Omental fat pad (tissue), 4 donors: ENCODE measurements around the gene ADD3. TPM values are rescaled to one million over a fixed set of nuclear protein-coding genes. Genes with fewer than 3 reads are reported as not detected.

Experiments used
- ATAC-seq: fragments of 150-250 bp; one replicate; pipeline ENCODE4 v1.9.1; 2016; ENCODE audit warnings: mild to moderate bottlenecking, moderate library complexity; ENCODE audit not compliant: low FRiP score
- DNase-seq: peaks from one replicate; pipeline ENCODE4 v3.0.0-alpha.2; 2019; ENCODE audit warnings: low spot score
- total RNA-seq, 4 donors: library from RNA; depleted of rRNA; stranded (reverse); fragments of >200 nt; gene quantifications; one replicate each; pipeline ENCODE4 v1.1.0, GENCODE V29; 2016
- TF ChIP-seq, protein P1 (sequence below), 3 donors: fragments of 450-650 bp; IDR thresholded peaks; one replicate each; pipeline ENCODE4 v1.5.1; 2016 to 2017; ENCODE audit warnings: antibody characterized with exemption in 3 of 3, mild to moderate bottlenecking in 3 of 3, moderate library complexity in 2 of 3

ADD3 gene
- total RNA-seq, 4 donors from 2014 or later, result 85.4 to 647 (median 252) TPM

DNA sequence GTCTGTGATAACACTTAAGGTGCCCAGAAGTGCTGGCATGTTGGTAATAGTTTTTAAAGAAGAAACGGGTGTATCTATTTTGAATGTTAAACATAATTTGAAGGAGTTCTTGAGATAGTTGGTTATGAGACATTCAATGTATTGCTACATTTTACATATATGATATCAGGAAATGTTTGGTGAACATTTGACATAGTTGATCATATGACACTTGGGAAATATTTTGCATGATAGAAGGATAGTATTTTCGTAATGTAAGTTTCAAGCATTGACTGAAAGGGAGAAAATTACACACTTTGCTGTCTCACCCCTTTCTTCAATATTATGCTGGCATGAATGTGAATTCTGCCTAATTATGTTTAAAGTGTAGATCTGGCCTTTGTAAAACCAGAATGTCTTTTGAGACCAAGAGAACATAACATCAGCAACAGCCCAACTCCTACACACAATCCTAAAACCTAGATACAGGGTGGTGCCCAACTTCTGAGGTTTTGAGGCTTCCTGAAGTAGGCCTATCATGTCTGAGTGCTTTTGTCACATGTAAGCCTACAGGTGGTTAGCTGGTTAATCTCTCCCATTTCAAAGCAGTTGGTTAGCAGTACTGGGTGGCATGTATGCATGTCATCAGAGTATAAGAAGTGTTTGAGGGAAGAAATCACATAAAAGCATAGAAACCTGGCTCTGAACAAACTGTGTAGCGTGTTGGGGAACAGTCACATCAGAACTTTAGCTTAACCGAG, 2.1 kb downstream of the ADD3 start:
- TF ChIP-seq, protein P1, sequence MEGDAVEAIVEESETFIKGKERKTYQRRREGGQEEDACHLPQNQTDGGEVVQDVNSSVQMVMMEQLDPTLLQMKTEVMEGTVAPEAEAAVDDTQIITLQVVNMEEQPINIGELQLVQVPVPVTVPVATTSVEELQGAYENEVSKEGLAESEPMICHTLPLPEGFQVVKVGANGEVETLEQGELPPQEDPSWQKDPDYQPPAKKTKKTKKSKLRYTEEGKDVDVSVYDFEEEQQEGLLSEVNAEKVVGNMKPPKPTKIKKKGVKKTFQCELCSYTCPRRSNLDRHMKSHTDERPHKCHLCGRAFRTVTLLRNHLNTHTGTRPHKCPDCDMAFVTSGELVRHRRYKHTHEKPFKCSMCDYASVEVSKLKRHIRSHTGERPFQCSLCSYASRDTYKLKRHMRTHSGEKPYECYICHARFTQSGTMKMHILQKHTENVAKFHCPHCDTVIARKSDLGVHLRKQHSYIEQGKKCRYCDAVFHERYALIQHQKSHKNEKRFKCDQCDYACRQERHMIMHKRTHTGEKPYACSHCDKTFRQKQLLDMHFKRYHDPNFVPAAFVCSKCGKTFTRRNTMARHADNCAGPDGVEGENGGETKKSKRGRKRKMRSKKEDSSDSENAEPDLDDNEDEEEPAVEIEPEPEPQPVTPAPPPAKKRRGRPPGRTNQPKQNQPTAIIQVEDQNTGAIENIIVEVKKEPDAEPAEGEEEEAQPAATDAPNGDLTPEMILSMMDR (IDR thresholded peaks at IDR 0.05), result no peak
- ATAC-seq, result no peak
- no peak for DNase-seq

DNA sequence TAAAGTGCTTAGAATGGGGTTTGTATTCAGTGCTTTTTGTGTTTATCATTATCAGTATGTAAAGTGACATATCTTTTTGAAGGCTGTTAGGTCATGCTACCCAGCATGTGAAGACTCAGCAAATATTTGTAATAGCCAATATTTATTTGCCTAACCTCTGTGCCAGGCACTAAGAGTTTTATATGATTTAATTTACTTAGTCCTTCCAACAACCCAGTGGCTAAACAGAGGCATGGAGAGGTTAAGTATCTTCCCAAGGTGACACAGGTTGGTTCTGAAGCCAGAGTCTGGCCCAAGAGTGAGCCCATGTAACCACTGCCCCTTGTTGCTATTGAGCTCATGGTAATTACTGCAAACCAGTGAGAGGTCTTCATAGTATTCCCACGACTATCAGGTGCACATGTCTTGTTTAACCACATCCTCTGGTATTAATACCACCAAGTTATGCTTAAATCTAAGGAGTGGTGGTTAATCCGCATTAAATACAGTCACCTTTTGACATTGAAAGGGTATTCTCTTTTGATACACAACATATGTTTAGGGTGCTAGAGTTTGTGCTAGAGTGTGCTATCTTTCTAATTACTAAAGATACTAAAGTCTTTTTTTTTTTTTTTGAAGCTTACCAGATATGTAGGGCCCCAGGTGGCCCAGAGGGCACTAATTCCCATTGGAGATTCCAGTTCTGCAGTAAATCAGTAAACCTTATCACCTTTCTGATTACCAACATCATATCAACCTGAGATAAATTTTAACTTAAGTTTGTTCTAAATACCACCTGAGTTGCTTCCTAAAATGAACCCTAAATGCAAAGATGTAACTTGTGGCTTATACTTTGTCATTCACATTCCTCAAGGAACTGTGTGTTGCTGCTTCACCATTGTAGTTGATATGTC, 2.9 kb downstream of the ADD3 start:
- DNase-seq (no peak), ATAC-seq (no peak)
- TF ChIP-seq, protein P1 (IDR thresholded peaks at IDR 0.05), result no peak

DNA sequence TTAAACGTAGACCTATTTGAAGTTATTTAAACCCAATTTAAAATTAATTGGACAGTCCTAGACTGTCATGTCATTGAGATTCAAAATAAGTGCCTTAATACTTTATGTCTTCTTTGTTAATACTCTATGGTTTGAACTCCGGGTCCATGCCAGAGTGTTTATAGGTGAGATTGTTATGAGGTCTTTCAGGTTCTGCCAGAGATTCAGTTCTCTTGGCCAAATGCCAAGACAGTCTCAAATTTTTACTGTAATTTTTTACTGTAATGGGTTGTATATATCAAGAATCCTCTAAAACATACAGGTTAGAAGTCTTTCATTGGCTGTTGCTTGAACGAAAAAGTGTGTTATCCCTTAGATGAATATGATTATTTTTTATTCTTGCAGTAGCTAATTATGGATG, 3.9 kb downstream of the ADD3 start:
- TF ChIP-seq, protein P1 (IDR thresholded peaks at IDR 0.05), result no peak
- ATAC-seq (no peak), DNase-seq (no peak)

DNA sequence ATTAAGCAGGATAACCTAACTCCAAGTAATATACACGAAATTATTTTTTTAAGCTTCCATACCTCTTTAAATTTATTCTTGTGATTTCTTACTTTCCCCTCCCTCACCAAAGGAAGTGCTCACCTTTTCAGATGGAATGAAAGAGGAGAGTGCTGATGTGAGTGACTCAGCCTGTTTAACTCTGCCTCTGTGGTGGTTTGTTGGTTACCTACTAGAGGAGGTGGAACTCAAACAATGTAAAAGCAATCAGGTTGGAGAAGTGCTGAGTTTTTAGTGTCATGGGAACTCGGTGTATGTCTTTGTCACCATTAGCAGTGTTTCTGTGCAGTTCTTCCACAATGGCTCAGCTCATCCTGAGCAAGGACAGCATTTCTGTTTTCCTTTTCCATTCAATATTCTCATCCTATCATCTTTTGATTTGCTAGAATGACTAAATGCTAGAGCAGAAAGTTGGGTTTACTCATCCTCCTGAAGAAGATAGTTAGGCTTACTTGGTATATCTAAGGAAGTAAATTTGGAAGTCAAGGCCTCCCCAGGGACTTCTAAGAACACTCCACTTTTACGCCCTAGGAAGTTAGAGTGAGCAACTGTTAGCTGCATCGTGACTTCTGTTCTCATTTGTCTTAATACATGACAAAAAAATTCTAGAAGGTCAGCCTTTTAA, 6.0 kb downstream of the ADD3 start:
- TF ChIP-seq, protein P1 (IDR thresholded peaks at IDR 0.05), result no peak
- DNase-seq (no peak), ATAC-seq (no peak)

DNA sequence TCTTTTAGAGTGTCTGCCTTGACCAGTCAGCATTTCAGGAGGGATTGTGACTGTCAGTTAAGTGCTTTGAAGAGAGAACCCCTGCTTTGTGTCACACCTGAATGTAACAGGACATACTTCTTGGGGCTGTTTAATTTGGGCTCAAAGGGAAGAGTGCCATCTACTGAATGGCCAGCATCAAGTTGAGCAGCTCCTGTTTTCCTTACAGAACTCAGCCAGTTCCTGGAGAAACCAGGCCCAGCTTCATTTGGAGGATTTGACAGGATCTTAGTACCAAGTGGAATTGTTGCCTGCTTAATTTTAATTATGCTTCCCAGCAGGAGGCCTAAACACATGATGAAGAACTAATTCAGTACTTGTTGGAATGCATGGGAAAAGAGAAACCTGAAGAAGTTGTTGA, 8.3 kb downstream of the ADD3 start:
- ATAC-seq (no peak), DNase-seq (no peak)
- TF ChIP-seq, protein P1 (IDR thresholded peaks at IDR 0.05), result no peak

DNA sequence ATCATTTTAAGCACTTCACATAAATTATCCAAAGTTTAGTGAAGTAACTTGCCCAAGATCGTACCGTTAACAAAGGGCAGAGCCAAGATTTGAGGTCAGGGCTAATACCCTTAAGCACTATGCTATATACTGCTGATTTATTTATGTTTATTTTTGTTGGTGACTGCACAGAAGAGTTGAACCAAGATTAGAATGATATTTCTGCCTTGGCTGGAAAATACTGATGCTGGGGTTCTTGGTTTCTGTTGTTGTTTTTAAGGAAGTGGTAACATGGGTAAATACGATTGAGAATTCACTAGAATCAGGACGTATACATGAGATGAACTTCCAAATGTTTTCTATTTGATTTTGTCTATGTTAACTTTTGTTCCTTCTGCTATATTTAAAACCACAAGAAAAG, 9.3 kb downstream of the ADD3 start:
- TF ChIP-seq, protein P1 (IDR thresholded peaks at IDR 0.05), result no peak
- DNase-seq (no peak), ATAC-seq (no peak)
